Mesendoderm (in vitro differentiated cells): ENCODE data around the gene SYVN1.
A peak's percentile ranks its signal among the peaks of the same experiment; 100 is the strongest.

ENCODE experiments used
- DNase-seq: peaks from one replicate; pipeline ENCODE4 v3.0.0; 2013
- H2AK5ac ChIP-seq: 2 replicates; pipeline ENCODE4 v1.6.1; 2013; ENCODE audit warnings: low read length, inconsistent platforms
- H2BK120ac ChIP-seq: 2 replicates; pipeline ENCODE4 v1.6.1; 2013; ENCODE audit warnings: low read depth, mild to moderate bottlenecking, low read length, moderate library complexity, mixed read lengths
- H2BK15ac ChIP-seq: replicated peaks from 2 replicates; pipeline ENCODE4 v1.6.1; 2013; ENCODE audit warnings: low read depth, mild to moderate bottlenecking, moderate library complexity
- H2BK5ac ChIP-seq: 2 replicates; pipeline ENCODE4 v1.6.1; 2013; ENCODE audit warnings: low read length, inconsistent platforms
- H3K18ac ChIP-seq: 2 replicates; pipeline ENCODE4 v1.6.1; 2013; ENCODE audit warnings: mild to moderate bottlenecking, low read length, mixed read lengths
- H3K23ac ChIP-seq: one replicate; pipeline ENCODE4 v1.6.1; 2013; ENCODE audit warnings: low read length
- H3K27ac ChIP-seq: 2 replicates; pipeline ENCODE4 v1.5.1; 2013; ENCODE audit warnings: low read depth, mild to moderate bottlenecking, inconsistent platforms, low read length, moderate library complexity
- H3K27me3 ChIP-seq: 2 replicates; pipeline ENCODE4 v1.6.1; 2013; ENCODE audit warnings: low read length, control low read depth, mild to moderate bottlenecking, inconsistent platforms; ENCODE audit not compliant: insufficient read depth, poor library complexity
- H3K36me3 ChIP-seq: 2 replicates; pipeline ENCODE4 v1.6.1; 2013; ENCODE audit warnings: low read length, inconsistent platforms; ENCODE audit not compliant: control insufficient read depth, insufficient read depth
- H3K4ac ChIP-seq: one replicate; pipeline ENCODE4 v1.6.1; 2013; ENCODE audit warnings: low read depth, mild to moderate bottlenecking, low read length, moderate library complexity
- H3K4me1 ChIP-seq: 2 replicates; pipeline ENCODE4 v1.6.1; 2013; ENCODE audit warnings: low read depth, low read length, inconsistent platforms; ENCODE audit not compliant: control insufficient read depth
- H3K4me2 ChIP-seq: 2 replicates; pipeline ENCODE4 v1.6.1; 2013; ENCODE audit warnings: low read length
- H3K4me3 ChIP-seq: 2 replicates; pipeline ENCODE4 v1.5.1; 2013; ENCODE audit warnings: mild to moderate bottlenecking, low read length
- H3K56ac ChIP-seq: one replicate; pipeline ENCODE4 v1.6.1; 2013; ENCODE audit warnings: low read length
- H3K79me1 ChIP-seq: 2 replicates; pipeline ENCODE4 v1.6.1; 2013; ENCODE audit warnings: low read length, inconsistent platforms
- H3K79me2 ChIP-seq: 2 replicates; pipeline ENCODE4 v1.6.1; 2013; ENCODE audit warnings: mild to moderate bottlenecking, low read length; ENCODE audit not compliant: control insufficient read depth, insufficient read depth
- H3K9ac ChIP-seq: 2 replicates; pipeline ENCODE4 v1.6.1; 2013; ENCODE audit warnings: low read length, inconsistent platforms
- H4K5ac ChIP-seq: one replicate; pipeline ENCODE4 v1.6.1; 2013; ENCODE audit warnings: low read length
- H4K8ac ChIP-seq: one replicate; pipeline ENCODE4 v1.6.1; 2013; ENCODE audit warnings: low read depth, mild to moderate bottlenecking, control low read depth, low read length, moderate library complexity
- WGBS: extraction: QIAGEN DNeasy Blood & Tissue Kit; methylation state at CpG from one replicate; pipeline ENCODE4 v1.1.7; 2013; ENCODE audit warnings: low lambda C conversion rate, missing lambda C conversion rate; ENCODE audit not compliant: insufficient coverage; ENCODE audit errors: extremely low coverage; 5-methylcytosine and 5-hydroxymethylcytosine counted together

The SYVN1 gene

GRCh38 chr11:65104628-65105027 lies 29.7 kb downstream of the SYVN1 start:
- H3K79me1 ChIP-seq, result no peaks in the 10 kb centered on the region
- no peaks in the 10 kb centered on the region for H3K36me3 ChIP-seq
- H4K5ac ChIP-seq, result no peak overlapping the region
- no peaks in the 10 kb centered on the region for H3K4me1 ChIP-seq
- H3K23ac ChIP-seq, result no peak overlapping the region
- no CpG with 5 or more reads among the region's 4 CpGs for WGBS
- H3K27ac ChIP-seq, result no peak overlapping the region
- no peak overlapping the region for H3K9ac ChIP-seq
- H3K18ac ChIP-seq, result no peak overlapping the region
- H3K4me3 ChIP-seq, result no peak overlapping the region
- no peak overlapping the region for H4K8ac ChIP-seq
- H3K56ac ChIP-seq, result no peak overlapping the region
- H2BK15ac ChIP-seq, result no peak overlapping the region
- no peak for DNase-seq
- H3K79me2 ChIP-seq, result no peaks in the 10 kb centered on the region
- H3K4me2 ChIP-seq, result no peak overlapping the region
- H2BK120ac ChIP-seq, result no peak overlapping the region
- no peak overlapping the region for H2AK5ac ChIP-seq
- H3K4ac ChIP-seq, result no peak overlapping the region
- H2BK5ac ChIP-seq, result no peak overlapping the region
- H3K27me3 ChIP-seq, result no peaks in the 10 kb centered on the region

GRCh38 chr11:65103476-65103875 lies 30.8 kb downstream of the SYVN1 start:
- Histone ChIP-seq H2BK120ac (no peak overlapping the region), H3K56ac (no peak overlapping the region), H3K23ac (no peak overlapping the region), H3K36me3 (no peaks in the 10 kb centered on the region), H2BK5ac (no peak overlapping the region), H4K8ac (no peak overlapping the region), H3K4me3 (no peak overlapping the region), H3K4ac (no peak overlapping the region), H3K27ac (no peak overlapping the region), H3K79me2 (no peaks in the 10 kb centered on the region), H3K4me2 (no peak overlapping the region), H3K9ac (no peak overlapping the region), H2BK15ac (no peak overlapping the region), H4K5ac (no peak overlapping the region), H2AK5ac (no peak overlapping the region), H3K18ac (no peak overlapping the region), H3K4me1 (no peaks in the 10 kb centered on the region), H3K27me3 (no peaks in the 10 kb centered on the region), H3K79me1 (peaks cover under 1% of the 10 kb centered on the region)
- no peak for DNase-seq

- H2BK5ac ChIP-seq, result no peak overlapping the region
- no CpG with 5 or more reads among the region's 8 CpGs for WGBS
- no peak overlapping the region for H3K23ac ChIP-seq
- no peak overlapping the region for H3K27ac ChIP-seq
- no peak overlapping the region for H2BK15ac ChIP-seq
- H3K18ac ChIP-seq, result no peak overlapping the region
- no peak for DNase-seq
- H3K36me3 ChIP-seq, result peaks cover 2% of the 10 kb centered on the region
- H3K79me2 ChIP-seq, result no peaks in the 10 kb centered on the region
- no peak overlapping the region for H2BK120ac ChIP-seq
- H3K4me2 ChIP-seq, result no peak overlapping the region
- H3K9ac ChIP-seq, result no peak overlapping the region
- no peak overlapping the region for H2AK5ac ChIP-seq
- H4K8ac ChIP-seq, result no peak overlapping the region
- no peaks in the 10 kb centered on the region for H3K27me3 ChIP-seq
- H3K4me1 ChIP-seq, result no peaks in the 10 kb centered on the region
- no peak overlapping the region for H3K56ac ChIP-seq
- H3K79me1 ChIP-seq, result peaks cover 2% of the 10 kb centered on the region
- no peak overlapping the region for H4K5ac ChIP-seq
- H3K4me3 ChIP-seq, result no peak overlapping the region
- H3K4ac ChIP-seq, result no peak overlapping the region
These were observed 31.9 kb downstream of the SYVN1 start for GRCh38 chr11:65102142-65103095.

GRCh38 chr11:65100674-65101350 lies 33.5 kb downstream of the SYVN1 start:
- Histone ChIP-seq H3K27me3 (no peaks in the 10 kb centered on the region), H3K79me2 (peaks cover 3% of the 10 kb centered on the region), H2AK5ac (no peak overlapping the region), H4K5ac (no peak overlapping the region), H2BK120ac (no peak overlapping the region), H3K56ac (no peak overlapping the region), H3K4me1 (peaks cover 3% of the 10 kb centered on the region), H3K23ac (no peak overlapping the region), H4K8ac (no peak overlapping the region), H3K27ac (no peak overlapping the region), H3K36me3 (peaks cover 2% of the 10 kb centered on the region), H3K4ac (no peak overlapping the region), H3K4me2 (no peak overlapping the region), H3K18ac (no peak overlapping the region), H2BK15ac (no peak overlapping the region), H2BK5ac (no peak overlapping the region), H3K4me3 (no peak overlapping the region), H3K79me1 (peaks cover 5% of the 10 kb centered on the region), H3K9ac (no peak overlapping the region)
- DNase-seq, result no peak
- no CpG with 5 or more reads among the region's 6 CpGs for WGBS

- Histone ChIP-seq H3K56ac (peak overlapping the region; percentile 65), H3K9ac (peak overlapping the region; percentile 33), H4K8ac (no peak overlapping the region), H3K36me3 (peaks cover 2% of the 10 kb centered on the region), H3K4me1 (peaks cover 3% of the 10 kb centered on the region), H2BK120ac (no peak overlapping the region), H3K4ac (no peak overlapping the region), H3K79me1 (peaks cover 5% of the 10 kb centered on the region), H2BK15ac (no peak overlapping the region), H3K4me2 (peak overlapping the region; percentile 11), H2BK5ac (no peak overlapping the region), H3K4me3 (no peak overlapping the region), H3K27ac (no peak overlapping the region), H3K23ac (no peak overlapping the region), H4K5ac (no peak overlapping the region), H3K27me3 (no peaks in the 10 kb centered on the region), H3K18ac (no peak overlapping the region), H3K79me2 (peaks cover 3% of the 10 kb centered on the region), H2AK5ac (no peak overlapping the region)
- DNase-seq, result no peak
- WGBS, result no CpG with 5 or more reads among the region's 8 CpGs
These were observed 37.4 kb downstream of the SYVN1 start for GRCh38 chr11:65096926-65097325.
